GM12878 (cell line): ENCODE results near the gene SUPT7L. TPM values are rescaled to one million over a fixed set of nuclear protein-coding genes. Genes with fewer than 3 reads are reported as not detected.

Source experiments
- HDGF ChIP-seq: fragments of 450-650 bp; IDR thresholded peaks from 2 replicates; pipeline ENCODE4 v1.6.1; 2016; ENCODE audit warnings: antibody characterized with exemption
- IKZF1 ChIP-seq: fragments of 450-650 bp; conservative IDR thresholded peaks from 2 replicates; pipeline ENCODE4 v1.6.1; 2017; ENCODE audit warnings: antibody characterized with exemption, mild to moderate bottlenecking
- IRF3 ChIP-seq: fragments of 450-650 bp; IDR thresholded peaks from 2 replicates; pipeline ENCODE4 v1.6.1; 2014; ENCODE audit warnings: mild to moderate bottlenecking
- IRF5 ChIP-seq: fragments of 450-650 bp; IDR thresholded peaks from 2 replicates; pipeline ENCODE4 v1.6.1; 2017; ENCODE audit warnings: borderline replicate concordance
- NR2F1 ChIP-seq: fragments of 450-650 bp; conservative IDR thresholded peaks from 2 replicates; pipeline ENCODE4 v1.6.1; 2017; ENCODE audit warnings: mild to moderate bottlenecking
- PBX3 ChIP-seq: IDR thresholded peaks from 2 replicates; pipeline ENCODE4 v1.6.1; 2011; ENCODE audit warnings: mild to moderate bottlenecking, low read depth, low read length, moderate library complexity; ENCODE audit not compliant: insufficient replicate concordance
- TCF12 ChIP-seq: IDR thresholded peaks from 2 replicates; pipeline ENCODE4 v1.6.1; 2011; ENCODE audit warnings: low read depth, mild to moderate bottlenecking, low read length
- TCF3 ChIP-seq: IDR thresholded peaks from 2 replicates; pipeline ENCODE4 v1.6.1; 2012; ENCODE audit warnings: low read depth, mild to moderate bottlenecking, low read length, borderline replicate concordance; ENCODE audit not compliant: insufficient read depth
- ZBTB4 ChIP-seq: fragments of 450-650 bp; formaldehyde crosslinking; IDR thresholded peaks from 2 replicates; pipeline ENCODE4 v1.4.0; 2022; ENCODE audit warnings: mild to moderate bottlenecking, moderate library complexity
- ZNF592 ChIP-seq: fragments of 450-650 bp; IDR thresholded peaks from 2 replicates; pipeline ENCODE4 v1.6.1; 2017; ENCODE audit warnings: mild to moderate bottlenecking, moderate library complexity
- polyA plus RNA-seq, 11 experiments: library from polyadenylated mRNA; depleted of rRNA in 4 of 11; unstranded in 6 of 11; stranded (reverse) in 5 of 11; fragments of >200 nt; fragmentation: Nextera tagmentation in 4 of 11; fragmentation: Illumina TruSeq in 1 of 11; extraction: Ambion mirVana in 4 of 11; extraction: Trizol in 1 of 11; gene quantifications; 1 replicate in 1 of 11; 2 replicates in 10 of 11; pipeline versions ENCODE4 v1.2.1 to v1.2.3, GENCODE V29; 2011 to 2016; ENCODE audit warnings: inconsistent platforms in 2 of 11, missing spikeins in 2 of 11, low read depth in 1 of 11
- total RNA-seq, 4 experiments: library from RNA; depleted of rRNA in 3 of 4; stranded (reverse); fragments of >200 nt in 3 of 4; fragmentation: Illumina TruSeq in 1 of 4; extraction: Trizol in 1 of 4; gene quantifications; 2 replicates each; pipeline versions ENCODE4 v1.2.1 to v1.2.3, GENCODE V29; 2013 to 2021

The SUPT7L gene
- total and polyA plus RNA-seq, 10 of the 15 experiments (the other 5 are each of a cell fraction or from before 2014, with no cell fraction given), result 10.2 to 43.7 (median 21.3) TPM

- TF ChIP-seq ZNF592, result no peak
- TF ChIP-seq IKZF1, result no peak
- TF ChIP-seq HDGF, result no peak
- no peak for TF ChIP-seq NR2F1
- TF ChIP-seq TCF3, result no peak
- no peak for TF ChIP-seq ZBTB4
- TF ChIP-seq PBX3, result no peak
- no peak for TF ChIP-seq IRF3
- TF ChIP-seq TCF12, result no peak
- TF ChIP-seq IRF5, result no peak
These were observed 8.1 kb downstream of the SUPT7L start (continued) for GRCh38 chr2:27655155-27655951.
